Measurements from ENCODE around the gene POU2F3. TPM values are rescaled to one million over a fixed set of nuclear protein-coding genes. Genes with fewer than 3 reads are reported as not detected.

The POU2F3 gene
- total RNA-seq, 1 experiment from 2014 or later = 0.62 TPM

- Histone ChIP-seq H3K4me3 (ENCODE audit: low read length) (no peak overlapping the region), H4K20me1 (ENCODE audit: low read length) (no peaks in the 10 kb centered on the region), H3K27me3 (ENCODE audit: low read length) (no peaks in the 10 kb centered on the region), H3K9me2 (replicated peaks; ENCODE audit: low read length) (no peaks in the 10 kb centered on the region), H3K9ac (ENCODE audit: low read length) (peak overlapping the region; percentile 26), H3F3A (ENCODE audit: low read length, unreplicated experiment) (no peaks in the 10 kb centered on the region), H3K9me3 (ENCODE audit: low read length) (no peaks in the 10 kb centered on the region), H2AFZ (ENCODE audit: low read length) (peak overlapping the region; percentile 38), H3K4me2 (ENCODE audit: low read length) (peak overlapping the region; percentile 68), H3K36me3 (ENCODE audit: low read depth, low read length) (no peaks in the 10 kb centered on the region), H3K79me2 (ENCODE audit: low read length) (no peaks in the 10 kb centered on the region), H3K27ac (ENCODE audit: low read length) (peak overlapping the region; percentile 45), H3K4me1 (ENCODE audit: insufficient read depth, low read length) (peaks cover 28% of the 10 kb centered on the region)
- no peak for TF ChIP-seq EZH2 (IDR thresholded peaks at IDR 0.05; ENCODE audit: low read length, unreplicated experiment)
- no peak for TF ChIP-seq EZH2phosphoT487 (IDR thresholded peaks at IDR 0.05; ENCODE audit: borderline replicate concordance, low read length)
- no peak for TF ChIP-seq CTCF (conservative IDR thresholded peaks at IDR 0.05; ENCODE audit: low read depth, low read length)
- CTCF ChIA-PET = interaction anchor here (1.2 kb wide), 1 partner anchor 15 kb away, joined by 5 read pairs; no protein-coding TSS in a partner anchor
- DNase-seq = no peak
- ATAC-seq = no peak
- BruUV-seq (replicated peaks) = no TSS peak
- intact Hi-C loops (cut with micrococcal nuclease) = no loop called here
- POLR2A ChIA-PET (ENCODE audit: unreplicated experiment) = interaction anchor here (0.6 kb wide), 1 partner anchor 173 kb away, joined by 4 read pairs; no protein-coding TSS in a partner anchor
These were observed 77.9 kb downstream of the POU2F3 start for GRCh38 chr11:120317689-120318480.

- no peak overlapping the region for H3K27ac ChIP-seq (ENCODE audit: low read length)
- DNase-seq = no peak
- intact Hi-C loops (cut with micrococcal nuclease) = no loop called here
- H3K9me3 ChIP-seq (ENCODE audit: low read length) = no peaks in the 10 kb centered on the region
- no peak for ATAC-seq
- H3K27me3 ChIP-seq (ENCODE audit: low read length) = no peaks in the 10 kb centered on the region
- CTCF ChIA-PET = no interaction called here
- H3K4me2 ChIP-seq (ENCODE audit: low read length) = no peak overlapping the region
- H3K9me2 ChIP-seq (replicated peaks; ENCODE audit: low read length) = no peaks in the 10 kb centered on the region
- no peak overlapping the region for H2AFZ ChIP-seq (ENCODE audit: low read length)
- H3K36me3 ChIP-seq (ENCODE audit: low read depth, low read length) = no peaks in the 10 kb centered on the region
- H3K4me3 ChIP-seq (ENCODE audit: low read length) = no peak overlapping the region
- TF ChIP-seq EZH2 (IDR thresholded peaks at IDR 0.05; ENCODE audit: low read length, unreplicated experiment) = no peak
- TF ChIP-seq CTCF (conservative IDR thresholded peaks at IDR 0.05; ENCODE audit: low read depth, low read length) = no peak
- POLR2A ChIA-PET (ENCODE audit: unreplicated experiment) = no interaction called here
- no peak overlapping the region for H3K9ac ChIP-seq (ENCODE audit: low read length)
- no TSS peak for BruUV-seq (replicated peaks)
- H4K20me1 ChIP-seq (ENCODE audit: low read length) = no peaks in the 10 kb centered on the region
- no peaks in the 10 kb centered on the region for H3F3A ChIP-seq (ENCODE audit: low read length, unreplicated experiment)
- peaks cover 28% of the 10 kb centered on the region for H3K4me1 ChIP-seq (ENCODE audit: insufficient read depth, low read length)
- H3K79me2 ChIP-seq (ENCODE audit: low read length) = no peaks in the 10 kb centered on the region
These were observed 79.0 kb downstream of the POU2F3 start for GRCh38 chr11:120318906-120319305.
